Large intestine (tissue), 3 donors: ENCODE results near the gene GCHFR. TPM values are rescaled to one million over a fixed set of nuclear protein-coding genes. Genes with fewer than 3 reads are reported as not detected.

Experiments used
- DNase-seq, 2 donors: peaks; one replicate each; pipeline versions ENCODE4 v3.0.0 to v3.0.0-alpha.2; 2013
- H3K27ac ChIP-seq: one replicate; pipeline ENCODE4 v1.5.1; 2013; ENCODE audit warnings: low read length
- H3K27me3 ChIP-seq: 2 replicates; pipeline ENCODE4 v1.6.1; 2013; ENCODE audit warnings: low read length; ENCODE audit not compliant: control insufficient read depth, insufficient read depth
- H3K36me3 ChIP-seq: 2 replicates; pipeline ENCODE4 v1.6.1; 2013; ENCODE audit warnings: low read length; ENCODE audit not compliant: control insufficient read depth, insufficient read depth
- H3K4me1 ChIP-seq: one replicate; pipeline ENCODE4 v1.6.1; 2013; ENCODE audit warnings: low read length; ENCODE audit not compliant: control insufficient read depth, insufficient read depth
- H3K4me3 ChIP-seq: one replicate; pipeline ENCODE4 v1.5.1; 2013; ENCODE audit warnings: low read length
- H3K9me3 ChIP-seq: one replicate; pipeline ENCODE4 v1.6.1; 2013; ENCODE audit warnings: mild to moderate bottlenecking, low read depth, low read length, moderate library complexity; ENCODE audit not compliant: control insufficient read depth
- WGBS: methylation state at CpG from one replicate; pipeline ENCODE4 v1.1.5; 2013; ENCODE audit warnings: low lambda C conversion rate; ENCODE audit not compliant: insufficient coverage; 5-methylcytosine and 5-hydroxymethylcytosine counted together
- polyA plus RNA-seq: library from polyadenylated mRNA; unstranded; fragments of 120-200 nt; gene quantifications from one replicate; pipeline ENCODE4 v1.2.1, GENCODE V29; 2013

Gene GCHFR
- polyA plus RNA-seq, 1 donor, result 182 TPM

DNA sequence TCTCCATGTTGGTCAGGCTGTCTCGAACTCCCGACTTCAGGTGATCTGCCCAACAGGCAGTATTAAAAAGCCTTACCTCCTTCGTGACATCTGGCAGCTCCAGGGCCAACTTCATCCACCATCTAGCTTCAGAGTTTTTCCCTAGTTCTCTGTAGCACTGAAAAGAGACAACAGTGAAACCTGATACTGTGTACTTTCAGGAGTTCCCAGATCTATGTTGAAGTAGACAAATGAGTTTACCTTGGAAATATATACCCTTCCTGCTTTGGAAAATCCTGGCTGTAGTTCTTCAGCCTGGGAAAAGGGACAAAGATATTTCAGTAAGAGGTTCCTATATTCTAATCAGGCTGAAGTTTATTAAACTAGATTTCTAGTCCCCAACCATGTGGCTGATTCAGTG is 26.8 kb upstream of the GCHFR start:
- Histone ChIP-seq H3K27ac (no peak overlapping the region), H3K36me3 (peaks cover 79% of the 10 kb centered on the region), H3K4me3 (no peak overlapping the region), H3K9me3 (no peaks in the 10 kb centered on the region), H3K27me3 (no peaks in the 10 kb centered on the region), H3K4me1 (no peaks in the 10 kb centered on the region)
- WGBS, result no CpG with 5 or more reads among the region's 3 CpGs
- DNase-seq, result no peak

DNA sequence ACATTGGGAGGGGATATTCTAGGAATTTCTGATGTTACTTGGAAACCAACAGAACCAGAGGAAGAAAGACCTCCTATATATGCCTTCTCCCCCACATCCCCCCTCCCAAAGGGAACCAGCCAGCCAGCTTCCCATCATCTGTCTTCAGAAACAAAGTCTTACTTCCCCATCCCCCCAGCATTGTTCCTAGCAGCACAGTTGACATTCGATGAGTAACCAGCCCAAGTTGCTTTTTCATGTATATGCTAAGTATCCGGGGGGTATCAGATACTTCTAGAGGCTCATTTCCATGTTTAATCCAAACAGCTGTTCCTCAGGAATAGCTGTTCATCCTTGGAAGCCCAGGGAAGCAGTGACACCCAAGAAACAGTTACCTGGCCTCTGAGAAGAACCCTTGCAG is 24.8 kb upstream of the GCHFR start:
- WGBS, result no CpG with 5 or more reads among the region's 2 CpGs
- DNase-seq, result no peak
- peaks cover 88% of the 10 kb centered on the region for H3K36me3 ChIP-seq

DNA sequence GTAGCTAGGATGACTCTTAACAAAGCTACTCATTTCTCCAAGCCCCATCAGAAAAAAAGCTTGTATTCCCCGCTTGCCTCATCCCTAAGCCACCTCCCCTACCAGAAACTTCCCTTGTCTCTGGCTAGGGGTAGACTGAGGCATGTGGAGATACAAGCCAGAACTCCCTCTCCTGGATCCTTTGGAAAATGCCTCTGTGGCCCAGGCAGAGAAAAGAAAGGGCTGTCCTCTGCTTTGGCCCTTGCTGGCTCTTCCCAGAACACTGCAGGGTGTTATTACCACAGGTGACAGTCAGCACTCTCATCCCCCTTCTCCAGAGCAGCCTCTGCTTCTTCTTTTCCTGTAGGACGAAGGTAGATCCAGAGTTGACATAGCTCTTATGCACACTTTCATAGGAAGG is 24.0 kb upstream of the GCHFR start:
- WGBS, result no CpG with 5 or more reads among the region's 2 CpGs
- no peaks in the 10 kb centered on the region for H3K9me3 ChIP-seq
- H3K36me3 ChIP-seq, result peaks cover 85% of the 10 kb centered on the region
- no peak overlapping the region for H3K27ac ChIP-seq
- peaks cover 22% of the 10 kb centered on the region for H3K4me1 ChIP-seq
- no peak for DNase-seq
- no peak overlapping the region for H3K4me3 ChIP-seq
- H3K27me3 ChIP-seq, result no peaks in the 10 kb centered on the region

More for the DNA sequence above, 24.8 kb upstream of the GCHFR start:
- no peak overlapping the region for H3K4me3 ChIP-seq
- H3K9me3 ChIP-seq, result no peaks in the 10 kb centered on the region
- no peaks in the 10 kb centered on the region for H3K27me3 ChIP-seq
- H3K4me1 ChIP-seq, result peaks cover 17% of the 10 kb centered on the region
- H3K27ac ChIP-seq, result no peak overlapping the region

DNA sequence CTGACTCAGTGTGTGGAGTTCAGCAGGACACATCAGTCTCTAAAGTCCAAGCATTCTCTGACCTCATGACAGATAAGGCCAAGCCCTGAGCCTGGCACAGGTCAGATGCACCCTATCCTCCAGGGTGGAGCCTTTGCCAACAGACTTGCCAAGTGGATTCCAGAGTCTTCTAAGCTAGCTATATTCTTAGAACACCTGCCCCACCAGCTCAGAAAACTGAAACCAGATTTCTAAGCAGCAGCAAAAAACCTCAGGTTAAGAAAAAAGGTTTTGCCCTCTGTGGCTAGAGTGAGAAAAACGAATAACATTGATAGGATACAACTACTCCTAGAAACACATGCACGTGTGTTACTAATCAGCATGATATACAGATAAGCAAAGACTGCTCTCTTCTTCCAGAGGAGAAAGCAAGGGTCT is 20.4 kb upstream of the GCHFR start:
- no CpG with 5 or more reads among the region's 2 CpGs for WGBS
- Histone ChIP-seq H3K27me3 (no peaks in the 10 kb centered on the region), H3K9me3 (no peaks in the 10 kb centered on the region), H3K4me3 (no peak overlapping the region), H3K36me3 (peaks cover 67% of the 10 kb centered on the region), H3K4me1 (peaks cover 53% of the 10 kb centered on the region), H3K27ac (peak overlapping the region; percentile 92)
- DNase-seq, result peak in 1 of 2 donors; percentile 33

DNA sequence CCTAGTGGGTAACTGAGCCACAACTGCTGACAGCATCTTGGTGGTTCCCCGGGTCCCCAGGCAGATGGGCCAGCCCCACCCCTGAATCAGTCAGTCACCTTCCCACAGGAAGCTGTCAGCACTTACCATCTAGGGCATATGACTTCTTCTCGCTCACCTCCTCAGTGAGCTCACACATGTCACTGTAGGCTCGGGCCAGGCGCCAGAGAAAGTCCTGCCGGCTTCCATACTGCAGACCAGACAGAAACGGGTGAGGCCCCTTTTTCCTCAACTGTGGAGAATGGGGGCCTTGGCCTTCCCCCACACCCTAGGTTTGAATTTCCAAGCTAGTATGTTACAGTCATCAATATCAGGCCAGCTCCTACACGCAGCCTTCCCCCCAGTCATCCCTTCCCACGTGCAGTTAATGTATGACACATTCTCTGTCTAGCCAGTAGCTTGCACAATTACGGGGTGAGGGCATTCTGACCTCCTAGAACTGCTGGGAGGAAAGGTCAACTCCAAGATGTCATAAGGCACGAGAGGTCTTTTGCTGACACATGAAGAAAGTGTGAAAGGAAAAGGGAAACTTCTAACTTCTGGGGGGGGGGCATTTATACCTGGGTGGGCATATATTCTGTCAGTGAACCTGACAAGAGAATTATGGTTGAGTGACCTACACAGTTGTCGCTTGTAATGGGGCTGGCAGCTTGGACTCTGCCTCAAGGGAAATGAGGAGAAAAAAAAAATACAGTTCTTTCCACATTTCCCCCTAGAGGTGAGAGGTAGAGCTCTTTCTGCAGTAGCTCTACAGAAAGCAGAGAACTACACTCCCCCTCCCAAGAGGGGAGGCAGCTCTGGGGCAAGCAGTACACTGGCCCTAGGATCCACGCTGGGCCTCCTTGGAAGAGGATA is 19.7 kb upstream of the GCHFR start:
- Histone ChIP-seq H3K27ac (peak overlapping the region; percentile 92), H3K4me3 (no peak overlapping the region), H3K36me3 (peaks cover 64% of the 10 kb centered on the region), H3K27me3 (no peaks in the 10 kb centered on the region), H3K9me3 (no peaks in the 10 kb centered on the region), H3K4me1 (peaks cover 59% of the 10 kb centered on the region)
- peak; percentile 88 to 94 for DNase-seq
- WGBS, result 60% methylated on average over 1 of the region's 12 CpGs

DNA sequence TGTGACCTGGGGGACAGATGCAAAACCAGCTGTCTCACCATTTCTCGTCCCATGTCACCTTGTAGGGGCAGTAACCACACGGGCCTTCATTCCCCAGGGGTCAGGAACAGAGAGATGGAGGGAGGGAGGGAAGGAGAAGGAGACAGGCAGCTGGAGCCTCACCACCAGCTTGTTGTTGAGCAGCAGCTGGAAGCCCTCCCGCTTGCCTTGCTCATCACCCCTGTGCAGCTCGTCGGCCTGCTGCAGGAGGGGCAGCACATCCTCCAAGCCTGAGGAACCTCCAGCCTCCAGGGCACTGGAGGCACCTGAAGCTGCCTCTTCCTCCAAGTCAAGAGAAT is 19.1 kb upstream of the GCHFR start:
- H3K36me3 ChIP-seq, result peaks cover 64% of the 10 kb centered on the region
- DNase-seq, result no peak
- H3K4me1 ChIP-seq, result peaks cover 65% of the 10 kb centered on the region
- H3K27me3 ChIP-seq, result no peaks in the 10 kb centered on the region
- no peaks in the 10 kb centered on the region for H3K9me3 ChIP-seq
- H3K27ac ChIP-seq, result peak overlapping the region; percentile 92
- no peak overlapping the region for H3K4me3 ChIP-seq
- no CpG with 5 or more reads among the region's 5 CpGs for WGBS

DNA sequence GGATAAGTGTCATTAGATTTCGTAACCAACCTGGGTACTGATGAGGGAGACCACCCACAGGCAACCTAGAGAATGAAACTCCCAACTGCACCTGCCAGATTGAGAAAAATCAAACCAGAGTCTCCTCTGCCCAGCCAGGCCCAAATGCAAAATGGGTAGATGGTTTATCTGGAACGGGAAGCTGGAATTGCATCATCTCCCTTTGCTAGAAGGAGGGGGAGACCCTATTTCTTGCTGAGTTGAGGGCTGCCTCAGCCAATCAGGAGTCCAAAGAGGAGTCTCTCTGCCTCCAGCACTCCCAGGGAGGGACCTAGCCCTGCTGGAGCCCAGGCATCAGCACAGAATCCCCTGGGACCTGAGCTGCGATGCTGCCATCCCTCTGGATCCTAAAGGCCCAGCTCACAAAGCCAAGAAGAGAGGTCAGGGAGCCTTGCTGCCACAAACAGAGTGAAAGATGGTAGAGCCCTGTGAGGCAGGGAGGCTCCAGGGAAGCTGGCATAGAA is 16.9 kb upstream of the GCHFR start:
- H3K27me3 ChIP-seq, result no peaks in the 10 kb centered on the region
- no peak overlapping the region for H3K4me3 ChIP-seq
- no CpG with 5 or more reads among the region's 3 CpGs for WGBS
- H3K36me3 ChIP-seq, result peaks cover 63% of the 10 kb centered on the region
- H3K27ac ChIP-seq, result peak overlapping the region; percentile 93
- peaks cover 84% of the 10 kb centered on the region for H3K4me1 ChIP-seq
- H3K9me3 ChIP-seq, result no peaks in the 10 kb centered on the region
- no peak for DNase-seq

DNA sequence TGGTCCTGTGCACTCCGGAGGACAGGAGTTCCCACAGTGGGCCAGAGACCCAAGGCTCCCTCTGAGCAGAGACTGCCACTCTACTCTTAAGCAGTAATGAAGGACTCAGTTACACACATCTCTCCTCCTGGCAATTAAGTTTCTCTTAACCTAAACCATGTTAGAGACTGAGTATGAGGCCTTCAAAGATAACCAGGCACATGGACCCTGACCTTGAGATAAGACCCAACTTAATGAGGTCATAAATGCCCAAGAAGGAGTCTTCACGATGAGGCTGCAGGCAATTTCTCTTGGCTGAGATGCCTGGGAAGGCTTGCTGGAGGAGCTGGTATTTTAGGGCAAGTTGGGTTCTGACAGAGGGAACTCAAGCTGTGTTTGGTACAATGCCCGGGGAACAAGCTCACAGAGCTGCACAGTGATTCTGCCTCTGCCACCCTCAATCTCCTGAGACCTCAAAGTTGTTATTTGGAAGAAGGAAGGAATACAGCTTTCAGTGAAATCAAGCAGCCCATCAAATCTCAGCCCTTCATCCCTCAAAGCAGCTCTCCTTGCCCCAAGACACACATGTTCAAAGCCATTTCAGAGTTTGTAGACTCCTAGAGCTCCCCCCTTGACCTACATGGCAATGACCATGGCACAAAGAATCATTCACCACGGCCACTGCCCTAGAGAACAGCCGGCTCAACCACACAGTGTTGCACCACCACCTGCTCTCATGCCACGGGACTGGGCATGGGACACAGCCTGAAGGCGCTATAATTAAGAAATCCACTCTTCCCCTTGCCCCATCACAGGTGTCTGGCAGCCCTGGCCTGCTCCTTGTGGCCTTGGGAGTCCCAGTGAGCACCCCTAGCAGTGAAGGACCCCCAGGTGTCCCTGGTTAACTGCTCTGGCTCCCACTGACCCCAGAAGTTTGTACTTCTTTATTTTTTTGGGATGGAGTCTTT is 15.9 kb upstream of the GCHFR start:
- peak; percentile 84 to 92 for DNase-seq
- Histone ChIP-seq H3K4me1 (peaks cover 88% of the 10 kb centered on the region), H3K27me3 (no peaks in the 10 kb centered on the region), H3K4me3 (no peak overlapping the region), H3K9me3 (no peaks in the 10 kb centered on the region), H3K27ac (peak overlapping the region; percentile 93), H3K36me3 (peaks cover 62% of the 10 kb centered on the region)
- WGBS, result no CpG with 5 or more reads among the region's 7 CpGs

DNA sequence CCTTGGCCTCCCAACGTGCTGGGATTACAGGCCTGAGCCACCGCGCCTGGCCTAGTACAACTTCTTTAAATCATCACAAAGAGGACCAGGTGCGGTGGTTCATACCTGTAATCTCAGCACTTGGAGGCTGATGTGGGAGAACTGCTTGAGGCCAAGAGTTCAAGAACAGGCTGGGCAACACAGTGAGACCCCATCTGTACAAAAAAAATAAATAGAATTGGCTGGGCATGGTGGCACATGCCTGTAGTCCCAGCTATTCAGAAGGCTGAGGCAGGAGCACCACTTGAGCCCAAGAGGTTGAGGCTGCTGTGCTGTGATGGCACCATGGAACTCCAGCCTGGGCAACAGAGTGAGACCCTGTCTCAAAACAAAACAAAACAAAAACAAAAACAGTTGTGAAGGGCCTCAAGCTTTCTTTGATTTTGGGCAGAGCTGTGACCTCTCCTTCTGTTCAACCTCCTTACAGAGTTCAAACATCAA is 14.7 kb upstream of the GCHFR start:
- Histone ChIP-seq H3K4me1 (peaks cover 83% of the 10 kb centered on the region), H3K9me3 (no peaks in the 10 kb centered on the region), H3K36me3 (peaks cover 51% of the 10 kb centered on the region), H3K4me3 (no peak overlapping the region), H3K27me3 (no peaks in the 10 kb centered on the region), H3K27ac (peak overlapping the region; percentile 14)
- WGBS, result no CpG with 5 or more reads among the region's 4 CpGs
- no peak for DNase-seq

DNA sequence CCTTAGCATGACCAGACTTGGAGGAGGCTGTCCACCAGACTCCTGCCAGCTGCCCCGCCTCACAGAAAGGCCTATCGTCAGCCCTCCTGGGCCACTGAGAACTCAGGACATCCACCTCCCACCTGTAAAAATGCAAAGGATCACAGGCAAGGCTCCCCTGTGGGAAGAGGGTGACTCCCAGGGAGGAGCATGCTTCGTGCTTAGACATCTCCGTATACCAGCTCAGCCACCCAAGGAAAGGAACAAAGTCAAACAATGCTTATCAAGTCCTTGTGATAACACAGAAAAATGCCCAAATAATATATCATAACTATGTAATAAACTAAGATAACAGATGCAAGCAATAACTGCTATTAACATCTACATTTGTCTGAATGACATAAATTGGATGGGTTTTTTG is 13.0 kb upstream of the GCHFR start:
- WGBS, result no CpG with 5 or more reads among the region's 4 CpGs
- Histone ChIP-seq H3K4me1 (peaks cover 70% of the 10 kb centered on the region), H3K4me3 (no peak overlapping the region), H3K27ac (peak overlapping the region; percentile 75), H3K36me3 (peaks cover 36% of the 10 kb centered on the region), H3K9me3 (no peaks in the 10 kb centered on the region), H3K27me3 (no peaks in the 10 kb centered on the region)
- peak in 1 of 2 donors; percentile 66 for DNase-seq
